HepG2 (cell line): ENCODE results near the gene CDKN2A. TPM values are rescaled to one million over a fixed set of nuclear protein-coding genes. Genes with fewer than 3 reads are reported as not detected.

ENCODE experiments used
- ATAC-seq: fragments of 200-7000 bp; cut with Tn5 transposase; 3 replicates; pipeline ENCODE4 v1.9.1; 2020; ENCODE audit warnings: mild to moderate bottlenecking, moderate library complexity
- BruUV-seq: library from RNA; stranded (reverse); fragments of 400-500 nt; replicated peaks from 2 replicates; lab custom pipeline; 2021; lab: Mats Ljungman, UMichigan
- CTCF ChIA-PET: fragments of 300-600 bp; formaldehyde crosslinking; extraction: SDS; loops from one replicate; lab custom pipeline; 2021; ENCODE audit warnings: low total read pairs, inconsistent platforms, low intra/inter-chr PET ratio; lab: Yijun Ruan, JAX
- POLR2A ChIA-PET: fragments of 350-600 bp; sonication (Branson Sonifier 250); formaldehyde crosslinking; loops from one replicate; lab custom pipeline; 2020; ENCODE audit warnings: antibody characterized with exemption, inconsistent platforms; lab: Yijun Ruan, JAX
- DNase-seq: peaks from one replicate; pipeline ENCODE4 v3.0.0-alpha.2; 2015; ENCODE audit warnings: low spot score
- FAIRE-seq: peaks from 3 replicates; lab custom pipeline; 2011; peaks lifted over from hg19 to GRCh38; lab: Jason Lieb, UNC
- H2AFZ ChIP-seq: one replicate; pipeline ENCODE4 v1.6.1; 2011; ENCODE audit warnings: low read length, inconsistent platforms
- H3K27ac ChIP-seq: fragments of 300-600 bp; 3 replicates; pipeline ENCODE4 v1.8.0; 2011; ENCODE audit warnings: mixed run types, mild to moderate bottlenecking, mixed read lengths, low read length, inconsistent platforms; ENCODE audit not compliant: insufficient read depth; ENCODE audit errors: extremely low read length
- H3K27me3 ChIP-seq, 2 experiments: fragments of 200-600 bp in 1 of 2; 2 replicates in 1 of 2; 3 replicates in 1 of 2; pipeline versions ENCODE4 v1.6.0 to v1.8.0; 2011; ENCODE audit warnings: low read length in 2 of 2, mild to moderate bottlenecking in 2 of 2, moderate library complexity in 2 of 2, inconsistent platforms in 1 of 2; ENCODE audit not compliant: insufficient read depth in 2 of 2, control insufficient read depth in 1 of 2
- H3K36me3 ChIP-seq, 2 experiments: fragments of 200-600 bp in 1 of 2; replicated peaks in 1 of 2; 2 replicates in 1 of 2; 3 replicates in 1 of 2; pipeline versions ENCODE4 v1.5.1 to v1.8.0; 2011; ENCODE audit warnings: low read length in 2 of 2, inconsistent platforms in 1 of 2; ENCODE audit not compliant: insufficient read depth in 2 of 2, control insufficient read depth in 1 of 2
- H3K4me1 ChIP-seq: 2 replicates; pipeline ENCODE4 v1.5.1; 2012; ENCODE audit warnings: low read length, inconsistent platforms; ENCODE audit not compliant: insufficient read depth
- H3K4me2 ChIP-seq: 2 replicates; pipeline ENCODE4 v1.6.0; 2011; ENCODE audit warnings: low read depth, low read length, inconsistent platforms
- H3K4me3 ChIP-seq, 3 experiments: fragments of 200-600 bp in 1 of 3; sonication (generic), shearing (Covaris generic) in 1 of 3; replicated peaks in 1 of 3; 2 replicates each; pipeline ENCODE4 v1.5.1; 2011 to 2016; ENCODE audit warnings: low read length in 3 of 3, inconsistent platforms in 2 of 3, low read depth in 2 of 3, mild to moderate bottlenecking in 2 of 3, control low read depth in 1 of 3, mixed read lengths in 1 of 3; ENCODE audit not compliant: insufficient read depth in 1 of 3
- H3K79me2 ChIP-seq: one replicate; pipeline ENCODE4 v1.6.1; 2011; ENCODE audit warnings: low read length, inconsistent platforms; ENCODE audit not compliant: insufficient read depth
- H3K9ac ChIP-seq: 2 replicates; pipeline ENCODE4 v1.6.0; 2011; ENCODE audit warnings: mild to moderate bottlenecking, low read depth, low read length, inconsistent platforms; ENCODE audit not compliant: insufficient read depth
- H3K9me3 ChIP-seq: 2 replicates; pipeline ENCODE4 v1.5.1; 2012; ENCODE audit warnings: mild to moderate bottlenecking, low read length
- H4K20me1 ChIP-seq: 2 replicates; pipeline ENCODE4 v1.6.0; 2011; ENCODE audit warnings: inconsistent platforms, mild to moderate bottlenecking, low read length, moderate library complexity; ENCODE audit not compliant: insufficient read depth
- ELF3 ChIP-seq: IDR thresholded peaks from 2 replicates; pipeline ENCODE4 v1.6.1; 2016; ENCODE audit warnings: missing genetic modification reagents, missing compliant biosample characterization
- PHF5A ChIP-seq: IDR thresholded peaks from one replicate; pipeline ENCODE4 v1.6.1; 2018; ENCODE audit warnings: low read depth, missing genetic modification reagents; ENCODE audit not compliant: unreplicated experiment
- RAD21 ChIP-seq: fragments of 450-650 bp; formaldehyde crosslinking; IDR thresholded peaks from 2 replicates; pipeline ENCODE4 v1.5.0; 2020; ENCODE audit warnings: mild to moderate bottlenecking
- ZKSCAN1 ChIP-seq: fragments of 150-350 bp; IDR thresholded peaks from 2 replicates; pipeline ENCODE4 v1.6.1; 2014; ENCODE audit warnings: low read length
- WGBS: methylation state at CpG from one replicate; pipeline ENCODE4 v1.1.6; 2017; ENCODE audit warnings: low lambda C conversion rate; 5-methylcytosine and 5-hydroxymethylcytosine counted together
- in situ Hi-C: cut with HindIII; loops from 2 replicates; pipeline ENCODE4 v1.10.0; 2017; ENCODE audit warnings: low pct_unique_long_range_greater_than_20kb; ENCODE audit not compliant: extremely low pct_ligation_motif_present
- intact Hi-C: fragments of 100-400 bp; cut with micrococcal nuclease; formaldehyde crosslinking; loops from one replicate; pipeline ENCODE4 v1.10.0; 2022; ENCODE audit not compliant: unreplicated experiment
- polyA plus RNA-seq, 8 experiments: library from polyadenylated mRNA; depleted of rRNA in 3 of 8; stranded (reverse) in 7 of 8; unstranded in 1 of 8; fragments of >200 nt; fragmentation: Illumina TruSeq in 4 of 8; extraction: Trizol in 4 of 8; gene quantifications; 2 replicates each; pipeline versions ENCODE4 v1.2.1 to v1.2.3, GENCODE V29; 2011 to 2016; ENCODE audit warnings: low read depth in 4 of 8, missing spikeins in 1 of 8, mixed read lengths in 1 of 8; ENCODE audit not compliant: insufficient read depth in 1 of 8
- total RNA-seq, 5 experiments: library from RNA; depleted of rRNA; stranded (reverse); fragments of >200 nt; fragmentation: Illumina TruSeq; extraction: Trizol; gene quantifications; 2 replicates each; pipeline ENCODE4 v1.2.3, GENCODE V29; 2016; ENCODE audit warnings: low read depth in 1 of 5
- TF ChIP-seq, protein P1 (sequence below): sonication (generic); formaldehyde crosslinking; IDR thresholded peaks from 2 replicates; pipeline ENCODE4 v1.4.0; 2020; ENCODE audit warnings: missing genetic modification reagents, borderline replicate concordance
- TF ChIP-seq, protein P2 (sequence below): sonication (generic); formaldehyde crosslinking; IDR thresholded peaks from 2 replicates; pipeline ENCODE4 v1.8.0; 2022; ENCODE audit warnings: missing genetic modification reagents, low read depth, mild to moderate bottlenecking, borderline replicate concordance
- TF ChIP-seq, protein P3 (sequence below): sonication (generic); formaldehyde crosslinking; conservative IDR thresholded peaks from 2 replicates; pipeline ENCODE4 v1.4.0; 2020; ENCODE audit warnings: missing genetic modification reagents

Gene CDKN2A
- total and polyA plus RNA-seq, 2 of the 13 experiments (the other 11 are each of a cell fraction or from before 2014, with no cell fraction given) = 4.2 to 4.8 TPM

DNA sequence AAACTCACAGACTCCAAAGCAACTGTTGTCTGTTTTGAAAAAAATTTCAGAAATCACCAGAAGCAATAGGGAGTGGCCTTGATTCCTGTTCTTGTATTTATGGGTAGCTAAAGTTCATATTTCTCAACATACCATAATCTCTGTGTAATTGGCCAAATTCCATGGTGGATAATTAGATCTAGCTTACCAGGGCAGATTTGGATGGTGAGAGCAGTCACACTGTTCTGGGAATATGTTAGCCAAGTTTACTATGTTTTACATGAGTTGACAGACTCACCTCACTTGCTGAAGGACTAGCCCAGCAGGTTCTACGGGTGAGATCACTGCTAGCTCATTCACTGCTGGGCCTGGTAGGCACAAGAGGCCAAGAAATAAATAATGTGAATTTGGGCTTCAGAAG lies 47.6 kb upstream of the CDKN2A start:
- DNase-seq (no peak), FAIRE-seq (no peak), ATAC-seq (no peak)
- Histone ChIP-seq H2AFZ (no peak overlapping the region), H3K4me3 (no peak overlapping the region), H3K36me3 (no peaks in the 10 kb centered on the region), H3K9ac (no peak overlapping the region), H3K9me3 (no peaks in the 10 kb centered on the region), H3K27me3 (no peaks in the 10 kb centered on the region), H4K20me1 (no peaks in the 10 kb centered on the region), H3K4me1 (peaks cover 6% of the 10 kb centered on the region; the same call in 1 of the 2 replicates), H3K4me2 (no peak overlapping the region), H3K79me2 (no peaks in the 10 kb centered on the region), H3K27ac (no peak overlapping the region)
- BruUV-seq = no TSS peak
- TF ChIP-seq RAD21 (CRISPR knock-in tag) (no peak), ZKSCAN1 (no peak), ELF3 (CRISPR knock-in tag) (no peak), PHF5A (CRISPR knock-in tag) (no peak)
- TF ChIP-seq, protein P1, sequence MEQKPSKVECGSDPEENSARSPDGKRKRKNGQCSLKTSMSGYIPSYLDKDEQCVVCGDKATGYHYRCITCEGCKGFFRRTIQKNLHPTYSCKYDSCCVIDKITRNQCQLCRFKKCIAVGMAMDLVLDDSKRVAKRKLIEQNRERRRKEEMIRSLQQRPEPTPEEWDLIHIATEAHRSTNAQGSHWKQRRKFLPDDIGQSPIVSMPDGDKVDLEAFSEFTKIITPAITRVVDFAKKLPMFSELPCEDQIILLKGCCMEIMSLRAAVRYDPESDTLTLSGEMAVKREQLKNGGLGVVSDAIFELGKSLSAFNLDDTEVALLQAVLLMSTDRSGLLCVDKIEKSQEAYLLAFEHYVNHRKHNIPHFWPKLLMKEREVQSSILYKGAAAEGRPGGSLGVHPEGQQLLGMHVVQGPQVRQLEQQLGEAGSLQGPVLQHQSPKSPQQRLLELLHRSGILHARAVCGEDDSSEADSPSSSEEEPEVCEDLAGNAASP (CRISPR knock-in tag) = no peak
- TF ChIP-seq, protein P2, sequence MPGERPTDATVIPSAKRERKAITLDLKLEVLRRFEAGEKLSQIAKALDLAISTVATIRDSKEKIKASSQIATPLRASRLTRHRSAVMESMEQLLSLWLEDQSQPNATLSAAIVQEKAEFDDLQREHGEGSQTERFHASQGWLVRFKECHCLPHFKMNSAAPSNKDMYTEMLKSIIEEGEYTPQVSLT (CRISPR knock-in tag) = no peak
- TF ChIP-seq, protein P3, sequence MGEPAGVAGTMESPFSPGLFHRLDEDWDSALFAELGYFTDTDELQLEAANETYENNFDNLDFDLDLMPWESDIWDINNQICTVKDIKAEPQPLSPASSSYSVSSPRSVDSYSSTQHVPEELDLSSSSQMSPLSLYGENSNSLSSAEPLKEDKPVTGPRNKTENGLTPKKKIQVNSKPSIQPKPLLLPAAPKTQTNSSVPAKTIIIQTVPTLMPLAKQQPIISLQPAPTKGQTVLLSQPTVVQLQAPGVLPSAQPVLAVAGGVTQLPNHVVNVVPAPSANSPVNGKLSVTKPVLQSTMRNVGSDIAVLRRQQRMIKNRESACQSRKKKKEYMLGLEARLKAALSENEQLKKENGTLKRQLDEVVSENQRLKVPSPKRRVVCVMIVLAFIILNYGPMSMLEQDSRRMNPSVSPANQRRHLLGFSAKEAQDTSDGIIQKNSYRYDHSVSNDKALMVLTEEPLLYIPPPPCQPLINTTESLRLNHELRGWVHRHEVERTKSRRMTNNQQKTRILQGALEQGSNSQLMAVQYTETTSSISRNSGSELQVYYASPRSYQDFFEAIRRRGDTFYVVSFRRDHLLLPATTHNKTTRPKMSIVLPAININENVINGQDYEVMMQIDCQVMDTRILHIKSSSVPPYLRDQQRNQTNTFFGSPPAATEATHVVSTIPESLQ = no peak
- ChIA-PET POLR2A (no interaction called here), CTCF (no interaction called here)
- intact Hi-C loops = no loop called here
- WGBS = 0% methylated on average over 1 of the region's 1 CpG
- in situ Hi-C loops = loop anchor here (10.0 kb wide), 1 partner anchor 193 kb away; no protein-coding TSS in a partner anchor
